GM12864 (cell line): Measurements from ENCODE around the gene KIAA1217.

ENCODE experiments used
- DNase-seq: peaks from one replicate; pipeline ENCODE4 v3.0.0-alpha.2; 2011; ENCODE audit warnings: low read depth
- H3K4me3 ChIP-seq: 2 replicates; pipeline ENCODE4 v1.5.1; 2011; ENCODE audit warnings: mild to moderate bottlenecking, low read depth, low read length, control low read depth
- TF ChIP-seq, protein P1 (sequence below): IDR thresholded peaks from 2 replicates; pipeline ENCODE4 v1.5.1; 2011; ENCODE audit warnings: low read depth, mild to moderate bottlenecking, moderate library complexity, low read length, control low read depth, inconsistent platforms; ENCODE audit errors: missing control alignments

Gene KIAA1217

DNA sequence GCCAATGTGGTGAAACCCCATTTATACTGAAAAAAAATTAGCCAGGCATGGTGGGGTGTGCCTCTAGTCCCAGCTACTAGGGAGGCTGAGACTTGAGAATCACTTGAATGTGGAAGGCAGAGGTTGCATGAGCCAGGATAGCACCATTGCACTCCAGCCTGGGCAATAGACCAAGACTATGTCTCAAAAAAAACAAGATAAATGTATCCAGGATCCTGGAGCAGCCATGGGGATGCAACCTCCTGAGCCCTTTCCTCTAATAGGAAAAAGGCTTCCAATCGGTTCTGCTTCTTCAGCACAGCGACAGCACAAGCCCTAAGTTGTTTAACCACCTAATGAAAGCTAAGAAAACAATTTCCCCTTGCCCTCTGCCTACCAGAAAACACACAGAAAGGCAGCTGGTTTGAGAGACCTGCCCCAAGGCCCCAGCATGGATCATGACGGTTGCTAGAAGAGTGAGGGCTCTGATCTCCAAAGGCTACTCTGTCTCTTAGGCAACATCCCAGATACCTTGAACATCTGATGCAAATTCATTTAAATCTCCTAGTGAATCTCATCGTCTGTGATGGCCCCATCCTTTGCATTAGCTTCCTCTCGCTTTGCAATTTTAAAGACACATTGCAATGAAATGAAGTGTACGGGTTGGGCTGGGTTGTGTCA lies 294.0 kb downstream of the KIAA1217 start:
- TF ChIP-seq, protein P1, sequence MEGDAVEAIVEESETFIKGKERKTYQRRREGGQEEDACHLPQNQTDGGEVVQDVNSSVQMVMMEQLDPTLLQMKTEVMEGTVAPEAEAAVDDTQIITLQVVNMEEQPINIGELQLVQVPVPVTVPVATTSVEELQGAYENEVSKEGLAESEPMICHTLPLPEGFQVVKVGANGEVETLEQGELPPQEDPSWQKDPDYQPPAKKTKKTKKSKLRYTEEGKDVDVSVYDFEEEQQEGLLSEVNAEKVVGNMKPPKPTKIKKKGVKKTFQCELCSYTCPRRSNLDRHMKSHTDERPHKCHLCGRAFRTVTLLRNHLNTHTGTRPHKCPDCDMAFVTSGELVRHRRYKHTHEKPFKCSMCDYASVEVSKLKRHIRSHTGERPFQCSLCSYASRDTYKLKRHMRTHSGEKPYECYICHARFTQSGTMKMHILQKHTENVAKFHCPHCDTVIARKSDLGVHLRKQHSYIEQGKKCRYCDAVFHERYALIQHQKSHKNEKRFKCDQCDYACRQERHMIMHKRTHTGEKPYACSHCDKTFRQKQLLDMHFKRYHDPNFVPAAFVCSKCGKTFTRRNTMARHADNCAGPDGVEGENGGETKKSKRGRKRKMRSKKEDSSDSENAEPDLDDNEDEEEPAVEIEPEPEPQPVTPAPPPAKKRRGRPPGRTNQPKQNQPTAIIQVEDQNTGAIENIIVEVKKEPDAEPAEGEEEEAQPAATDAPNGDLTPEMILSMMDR, result no peak
- no peak for DNase-seq
- no peak overlapping the region for H3K4me3 ChIP-seq

DNA sequence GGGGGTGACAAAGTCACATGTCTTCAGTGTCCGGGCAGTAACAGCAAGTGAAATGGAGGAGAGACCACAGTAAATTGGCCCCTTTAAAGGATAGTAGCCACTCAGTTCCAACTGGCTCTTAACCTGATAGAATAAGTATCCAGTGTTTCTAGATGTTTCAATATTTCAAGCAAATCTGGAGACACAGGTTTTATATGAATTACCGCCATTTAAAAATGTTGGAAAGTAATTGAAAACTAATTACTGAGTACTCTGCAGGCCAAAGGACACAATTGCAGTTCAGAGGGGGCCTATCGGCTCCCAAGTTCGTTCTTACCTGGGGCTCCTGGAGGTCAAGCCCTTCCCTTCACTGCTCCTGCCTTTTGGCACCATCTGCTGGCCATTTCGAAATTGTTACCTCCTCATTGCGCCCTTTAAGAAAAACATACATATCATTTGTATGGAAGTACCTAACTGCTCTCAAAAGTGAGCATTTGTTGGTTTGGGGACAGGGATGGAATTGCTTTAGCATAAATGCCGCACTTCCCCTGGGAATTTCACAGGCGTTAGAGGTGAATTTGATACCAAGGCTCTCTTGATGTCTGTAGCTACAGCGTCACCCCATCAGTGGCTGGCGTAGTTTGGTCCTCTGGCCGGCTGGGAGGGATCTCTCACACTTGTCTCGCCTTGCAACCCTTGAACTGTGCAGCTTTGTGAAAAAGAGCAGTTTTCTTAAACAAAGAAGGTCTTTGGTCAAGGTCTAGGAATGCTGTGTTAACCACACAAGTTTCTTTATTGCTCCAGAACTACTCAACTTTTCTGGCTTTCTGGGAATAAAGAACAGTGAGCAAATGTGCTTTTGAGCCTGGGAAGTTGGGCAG lies 294.8 kb downstream of the KIAA1217 start:
- DNase-seq, result peak; percentile 29
- TF ChIP-seq, protein P1, result peak; percentile 70

DNA sequence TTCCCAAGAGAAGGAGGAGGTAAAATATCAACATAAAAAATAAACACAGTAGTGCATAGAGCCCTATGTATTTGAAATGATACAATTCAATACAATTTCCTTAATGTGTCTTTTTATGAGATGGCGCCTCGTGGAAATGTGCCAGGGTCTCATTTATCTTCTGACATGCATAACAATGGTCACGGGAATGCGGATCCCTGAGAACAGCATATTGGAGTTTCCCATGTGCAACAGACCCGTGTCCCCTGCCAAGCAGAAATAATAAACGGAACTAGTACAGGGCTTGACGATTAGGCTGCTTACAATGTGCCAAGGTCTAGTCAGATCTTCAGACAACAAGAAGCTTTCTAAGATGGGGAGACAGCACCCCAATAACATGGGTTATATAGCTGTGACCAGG lies 296.8 kb downstream of the KIAA1217 start:
- TF ChIP-seq, protein P1, result no peak
- H3K4me3 ChIP-seq, result no peak overlapping the region
- no peak for DNase-seq

More for the DNA sequence above, 294.8 kb downstream of the KIAA1217 start:
- H3K4me3 ChIP-seq, result no peak overlapping the region

DNA sequence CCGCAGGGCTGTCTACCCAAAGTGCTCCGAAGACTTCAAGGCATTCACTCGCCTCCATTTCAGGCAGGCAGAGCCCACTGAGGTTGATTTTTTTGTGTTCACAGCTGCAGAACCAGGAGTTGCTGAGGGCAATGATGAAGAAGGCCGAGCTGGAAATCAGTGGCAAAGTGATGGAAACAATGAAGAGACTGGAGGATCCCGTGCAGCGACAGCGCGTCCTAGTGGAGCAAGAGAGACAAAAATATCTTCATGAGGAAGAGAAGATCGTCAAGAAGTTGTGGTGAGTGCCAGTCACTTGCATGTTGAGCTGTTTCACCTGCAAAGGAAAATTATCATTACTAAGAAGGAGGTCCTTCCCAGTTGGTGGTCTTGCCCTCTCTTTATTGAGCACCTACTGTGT lies 304.2 kb downstream of the KIAA1217 start:
- TF ChIP-seq, protein P1, result peak; percentile 37
- no peak for DNase-seq
- no peak overlapping the region for H3K4me3 ChIP-seq

DNA sequence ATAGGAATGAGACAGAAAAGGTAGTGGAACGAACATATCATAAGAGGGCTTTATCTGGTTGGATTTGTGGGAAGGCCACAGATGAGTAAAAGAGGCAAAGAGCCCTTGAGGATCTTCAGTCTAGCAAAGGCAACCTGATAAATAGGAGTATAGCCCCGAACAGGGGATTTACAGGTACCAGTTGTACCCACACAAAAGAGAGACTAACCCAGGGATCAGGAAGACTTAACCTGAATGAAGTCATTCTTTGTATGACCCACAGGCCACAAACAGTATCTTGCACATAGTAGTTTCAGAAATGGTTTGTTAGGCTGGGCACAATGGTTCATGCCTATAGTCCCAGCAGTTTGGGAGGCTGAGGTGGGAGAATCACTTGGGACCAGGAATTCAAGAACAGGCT lies 306.5 kb downstream of the KIAA1217 start:
- H3K4me3 ChIP-seq, result no peak overlapping the region
- TF ChIP-seq, protein P1, result no peak
- DNase-seq, result no peak

DNA sequence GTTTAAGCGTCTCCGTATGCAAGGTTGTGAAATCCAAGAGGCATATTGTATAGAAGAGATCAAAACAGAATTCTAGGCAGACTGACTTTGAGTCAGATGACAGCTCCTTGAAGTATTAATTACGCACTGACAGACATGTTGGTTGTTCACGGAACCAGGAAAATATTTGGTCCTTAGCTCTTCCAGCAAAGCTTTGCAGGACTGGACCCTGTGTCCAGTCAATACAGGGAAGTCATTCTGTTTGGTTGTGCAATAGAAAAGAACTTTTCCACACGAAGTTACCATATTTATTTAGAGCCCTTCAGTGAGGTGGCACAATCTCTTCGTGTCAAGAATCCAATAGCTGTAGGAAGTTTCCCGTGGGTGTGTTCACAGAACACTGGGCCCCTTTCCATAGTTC lies 309.5 kb downstream of the KIAA1217 start:
- no peak overlapping the region for H3K4me3 ChIP-seq
- no peak for DNase-seq
- TF ChIP-seq, protein P1, result no peak
